Breast epithelium (tissue), 4 donors: Measurements from ENCODE around the gene ATAT1. TPM values are rescaled to one million over a fixed set of nuclear protein-coding genes. Genes with fewer than 3 reads are reported as not detected.

Source experiments
- DNase-seq, 2 donors: peaks; one replicate each; pipeline ENCODE4 v3.0.0-alpha.2; 2019; ENCODE audit warnings: low spot score in 2 of 2
- H3K27ac ChIP-seq, 2 donors: fragments of 200-600 bp; sonication (generic) in 1 of 2; one replicate each; pipeline ENCODE4 v1.5.1; 2016 to 2019; ENCODE audit warnings: mild to moderate bottlenecking in 1 of 2
- H3K27me3 ChIP-seq, 2 donors: fragments of 200-600 bp; sonication (generic) in 1 of 2; one replicate each; pipeline versions ENCODE4 v1.5.1 to v1.6.0; 2017 to 2019; ENCODE audit warnings: control low read depth in 1 of 2, mild to moderate bottlenecking in 1 of 2
- H3K36me3 ChIP-seq: fragments of 200-600 bp; one replicate; pipeline ENCODE4 v1.5.1; 2019
- H3K4me1 ChIP-seq, 2 donors: fragments of 200-600 bp; sonication (generic); one replicate each; pipeline ENCODE4 v1.5.1; 2016 to 2019; ENCODE audit warnings: control low read depth in 1 of 2
- H3K4me3 ChIP-seq, 3 donors: fragments of 200-600 bp; sonication (generic); 1 replicate in 2 of 3; 2 replicates in 1 of 3; pipeline ENCODE4 v1.5.1; 2016 to 2019; ENCODE audit warnings: mild to moderate bottlenecking in 3 of 3, moderate library complexity in 2 of 3
- H3K9me3 ChIP-seq, 2 donors: fragments of 200-600 bp; sonication (generic) in 1 of 2; one replicate each; pipeline ENCODE4 v1.5.1; 2016 to 2019; ENCODE audit warnings: control low read depth in 1 of 2
- CTCF ChIP-seq, 3 donors: fragments of 450-650 bp; IDR thresholded peaks; one replicate each; pipeline ENCODE4 v1.5.1; 2016 to 2017; ENCODE audit warnings: antibody characterized with exemption in 3 of 3, mild to moderate bottlenecking in 3 of 3, moderate library complexity in 3 of 3
- POLR2A ChIP-seq: fragments of 450-650 bp; IDR thresholded peaks from one replicate; pipeline ENCODE4 v1.6.1; 2016; ENCODE audit warnings: antibody characterized with exemption, mild to moderate bottlenecking, moderate library complexity
- POLR2AphosphoS5 ChIP-seq, 3 donors: sonication (generic); formaldehyde crosslinking; IDR thresholded peaks; one replicate each; pipeline ENCODE4 v1.6.1; 2017; ENCODE audit warnings: antibody characterized with exemption in 3 of 3
- intact Hi-C: fragments of 100-400 bp; cut with DNase I; formaldehyde crosslinking; loops from one replicate; pipeline ENCODE4 v1.15.1; 2023; ENCODE audit warnings: low total_unique reads
- total RNA-seq, 3 donors: library from RNA; depleted of rRNA; stranded (reverse); fragments of >200 nt; gene quantifications; one replicate each; pipeline ENCODE4 v1.1.0, GENCODE V29; 2016

Gene ATAT1
- total RNA-seq, 3 donors from 2014 or later, result 5.3 to 10.5 (median 8.8) TPM

GRCh38 chr6:30686009-30686907 lies 59.6 kb downstream of the ATAT1 start, which contains the start of gene PPP1R18:
PPP1R18 (minus strand) TSS chr6:30686645; CDS start chr6:30686018, 627 bp downstream.
- TF ChIP-seq POLR2A, result no peak
- no peak for TF ChIP-seq CTCF (IDR thresholded peaks at IDR 0.05)
- peak; percentile 13 to 18 (median 16) for TF ChIP-seq POLR2AphosphoS5 (IDR thresholded peaks at IDR 0.05)
- DNase-seq, result peak; percentile 73 to 77
- intact Hi-C loops, result no loop called here

GRCh38 chr6:30686908-30687658 lies 60.4 kb downstream of the ATAT1 start:
- Histone ChIP-seq H3K27me3 (no peaks in the 10 kb centered on the region), H3K4me1 (peaks cover 16 to 24% of the 10 kb centered on the region in 2 donors), H3K36me3 (no peaks in the 10 kb centered on the region), H3K9me3 (no peaks in the 10 kb centered on the region), H3K4me3 (peak overlapping the region; percentile 76 to 82 (median 82)), H3K27ac (peak overlapping the region; percentile 96 to 97)
- intact Hi-C loops, result no loop called here
- DNase-seq, result peak; percentile 86
- no peak for TF ChIP-seq POLR2A
- no peak for TF ChIP-seq CTCF (IDR thresholded peaks at IDR 0.05)
- peak; percentile 80 to 95 (median 91) for TF ChIP-seq POLR2AphosphoS5 (IDR thresholded peaks at IDR 0.05)

More at GRCh38 chr6:30686009-30686907, 59.6 kb downstream of the ATAT1 start, which contains the start of gene PPP1R18:
- no peaks in the 10 kb centered on the region for H3K36me3 ChIP-seq
- H3K4me3 ChIP-seq, result peak within 1 kb of the TSS; percentile 76 to 82 (median 82)
- H3K9me3 ChIP-seq, result no peaks in the 10 kb centered on the region
- peaks cover 16 to 24% of the 10 kb centered on the region in 2 donors for H3K4me1 ChIP-seq
- no peaks in the 10 kb centered on the region for H3K27me3 ChIP-seq
- H3K27ac ChIP-seq, result peak within 1 kb of the TSS; percentile 96 to 97

GRCh38 chr6:30687659-30688431 lies 61.2 kb downstream of the ATAT1 start:
- intact Hi-C loops, result no loop called here
- Histone ChIP-seq H3K9me3 (no peaks in the 10 kb centered on the region), H3K4me1 (peaks cover 10 to 18% of the 10 kb centered on the region in 2 donors), H3K4me3 (peak overlapping the region; percentile 76 to 82 (median 82)), H3K27me3 (no peaks in the 10 kb centered on the region), H3K27ac (peak overlapping the region; percentile 96 to 97), H3K36me3 (no peaks in the 10 kb centered on the region)
- no peak for DNase-seq
- no peak for TF ChIP-seq POLR2A
- no peak for TF ChIP-seq POLR2AphosphoS5 (IDR thresholded peaks at IDR 0.05)
- TF ChIP-seq CTCF (IDR thresholded peaks at IDR 0.05), result no peak

GRCh38 chr6:30688569-30688968 lies 61.9 kb downstream of the ATAT1 start:
- H3K27ac ChIP-seq, result peak overlapping the region; percentile 96 to 97
- peaks cover 6 to 18% of the 10 kb centered on the region in 2 donors for H3K4me1 ChIP-seq
- TF ChIP-seq POLR2AphosphoS5 (IDR thresholded peaks at IDR 0.05), result no peak
- TF ChIP-seq CTCF (IDR thresholded peaks at IDR 0.05), result no peak
- no peak for TF ChIP-seq POLR2A
- no peaks in the 10 kb centered on the region for H3K27me3 ChIP-seq
- no peaks in the 10 kb centered on the region for H3K36me3 ChIP-seq
- peak overlapping the region; percentile 76 to 82 (median 82) for H3K4me3 ChIP-seq
- intact Hi-C loops, result no loop called here
- H3K9me3 ChIP-seq, result no peaks in the 10 kb centered on the region
- DNase-seq, result no peak
